A673 (cell line): ENCODE measurements around the gene C3orf70. TPM values are rescaled to one million over a fixed set of nuclear protein-coding genes. Genes with fewer than 3 reads are reported as not detected.

ENCODE experiments used
- BruUV-seq: library from RNA; stranded (reverse); fragments of 400-500 nt; replicated peaks from 2 replicates; lab custom pipeline; 2021; lab: Mats Ljungman, UMichigan
- CTCF ChIA-PET: fragments of 300-600 bp; sonication (Branson Sonifier 250); formaldehyde crosslinking; loops from one replicate; lab custom pipeline; 2022; ENCODE audit warnings: antibody characterized with exemption; lab: Charles Lee
- POLR2A ChIA-PET: fragments of 300-600 bp; sonication (Branson Sonifier 250); formaldehyde crosslinking; loops from one replicate; lab custom pipeline; 2022; ENCODE audit warnings: antibody characterized with exemption; ENCODE audit not compliant: low non-redundant PET; lab: Charles Lee
- DNase-seq: peaks from one replicate; pipeline ENCODE4 v3.0.0-alpha.2; 2015; ENCODE audit warnings: low spot score
- H3K27ac ChIP-seq: fragments of 200-600 bp; sonication (generic); 2 replicates; pipeline ENCODE4 v1.5.1; 2016; ENCODE audit warnings: mixed run types, low read depth, mild to moderate bottlenecking, mixed read lengths, antibody characterized with exemption, low read length; ENCODE audit not compliant: poor library complexity, severe bottlenecking
- H3K27me3 ChIP-seq: fragments of 200-600 bp; sonication (generic); replicated peaks from 2 replicates; pipeline ENCODE4 v1.6.1; 2017; ENCODE audit warnings: mixed run types, low read depth, mild to moderate bottlenecking, mixed read lengths, antibody characterized with exemption, low read length; ENCODE audit not compliant: insufficient read depth, poor library complexity
- H3K36me3 ChIP-seq: fragments of 200-600 bp; sonication (generic); 2 replicates; pipeline ENCODE4 v1.6.1; 2016; ENCODE audit warnings: mixed run types, mild to moderate bottlenecking, mixed read lengths, antibody characterized with exemption, low read length; ENCODE audit not compliant: insufficient read depth, poor library complexity, severe bottlenecking
- H3K4me1 ChIP-seq: fragments of 200-600 bp; sonication (generic); 2 replicates; pipeline ENCODE4 v1.6.1; 2017; ENCODE audit warnings: mixed run types, mild to moderate bottlenecking, mixed read lengths, antibody characterized with exemption, low read length; ENCODE audit not compliant: insufficient read depth, poor library complexity, severe bottlenecking
- H3K4me3 ChIP-seq: fragments of 200-600 bp; sonication (generic); 2 replicates; pipeline ENCODE4 v1.5.1; 2016; ENCODE audit warnings: low read depth, mixed run types, mild to moderate bottlenecking, mixed read lengths, low read length; ENCODE audit not compliant: poor library complexity, severe bottlenecking
- H3K9me3 ChIP-seq: fragments of 200-600 bp; sonication (generic); 2 replicates; pipeline ENCODE4 v1.6.1; 2016; ENCODE audit warnings: mixed run types, low read depth, mild to moderate bottlenecking, mixed read lengths, antibody characterized with exemption, low read length; ENCODE audit not compliant: poor library complexity, severe bottlenecking
- CTCF ChIP-seq: fragments of 300-800, 200-600 bp; sonication (generic); conservative IDR thresholded peaks from 2 replicates; pipeline ENCODE4 v1.5.1; 2017; ENCODE audit warnings: low read depth, mild to moderate bottlenecking, antibody characterized with exemption, low read length, moderate library complexity, mixed read lengths
- EZH2 ChIP-seq: fragments of 200-600 bp; sonication (generic); IDR thresholded peaks from 2 replicates; pipeline ENCODE4 v1.6.1; 2017; ENCODE audit warnings: borderline replicate concordance, low read depth, mild to moderate bottlenecking, mixed read lengths, antibody characterized with exemption, low read length; ENCODE audit not compliant: poor library complexity, severe bottlenecking
- intact Hi-C: fragments of 100-400 bp; cut with micrococcal nuclease; formaldehyde crosslinking; loops from one replicate; pipeline ENCODE4 v1.10.0; 2022; ENCODE audit not compliant: unreplicated experiment
- total RNA-seq: library from RNA; stranded (reverse); gene quantifications from 2 replicates; pipeline ENCODE4 v1.2.3, GENCODE V29; 2021

Gene C3orf70
- total RNA-seq, 1 experiment from 2014 or later = 0.26 TPM

GRCh38 chr3:185175370-185175987, 22.6 kb upstream of the C3orf70 start:
- ChIA-PET POLR2A (interaction anchor here (0.6 kb wide), 1 partner anchor 209 kb away, joined by 3 read pairs; no protein-coding TSS in a partner anchor), CTCF (no interaction called here)
- peak; percentile 18 for DNase-seq
- H3K27me3 ChIP-seq = no peaks in the 10 kb centered on the region
- H3K9me3 ChIP-seq = no peaks in the 10 kb centered on the region
- TF ChIP-seq CTCF (no peak), EZH2 (no peak)
- peak overlapping the region; percentile 18 for H3K27ac ChIP-seq
- intact Hi-C loops = no loop called here
- no peaks in the 10 kb centered on the region for H3K36me3 ChIP-seq
- no peak overlapping the region for H3K4me3 ChIP-seq
- no peaks in the 10 kb centered on the region for H3K4me1 ChIP-seq
- no TSS peak for BruUV-seq

- POLR2A ChIA-PET = interaction anchor here (0.6 kb wide), 1 partner anchor 899 kb away, joined by 5 read pairs; no protein-coding TSS in a partner anchor
- no peaks in the 10 kb centered on the region for H3K4me1 ChIP-seq
- BruUV-seq = no TSS peak
- peak; percentile 77 for DNase-seq
- H3K4me3 ChIP-seq = no peak overlapping the region
- no peaks in the 10 kb centered on the region for H3K27me3 ChIP-seq
- H3K9me3 ChIP-seq = no peaks in the 10 kb centered on the region
- intact Hi-C loops = no loop called here
- CTCF ChIA-PET = interaction anchor here (1.5 kb wide), 1 partner anchor 611 kb away, joined by 3 read pairs; no protein-coding TSS in a partner anchor
- TF ChIP-seq CTCF (no peak), EZH2 (no peak)
- no peaks in the 10 kb centered on the region for H3K36me3 ChIP-seq
- no peak overlapping the region for H3K27ac ChIP-seq
Measured at GRCh38 chr3:185172086-185173049, 19.5 kb upstream of the C3orf70 start.

GRCh38 chr3:185164428-185165217, 11.8 kb upstream of the C3orf70 start:
- Histone ChIP-seq H3K4me1 (no peaks in the 10 kb centered on the region), H3K27me3 (no peaks in the 10 kb centered on the region), H3K36me3 (no peaks in the 10 kb centered on the region), H3K27ac (no peak overlapping the region), H3K9me3 (no peaks in the 10 kb centered on the region), H3K4me3 (no peak overlapping the region)
- ChIA-PET POLR2A (no interaction called here), CTCF (no interaction called here)
- intact Hi-C loops = no loop called here
- TF ChIP-seq EZH2 (no peak), CTCF (no peak)
- BruUV-seq = no TSS peak
- DNase-seq = no peak
